HCT116 (cell line): ENCODE data around the gene LRP11.

Experiments
- EZH2 ChIP-seq: fragments of 200-600 bp; sonication (generic); IDR thresholded peaks from 2 replicates; pipeline ENCODE4 v1.6.1; 2017; ENCODE audit warnings: antibody characterized with exemption, mixed run types
- POLR2A ChIP-seq: IDR thresholded peaks from 2 replicates; pipeline ENCODE4 v1.7.0; 2011; ENCODE audit warnings: borderline replicate concordance; ENCODE audit not compliant: insufficient read depth, insufficient read length; ENCODE audit errors: extremely low read depth
- TF ChIP-seq, protein P1 (sequence below), 3 experiments: fragments of 200-600 bp in 1 of 3; sonication (generic) in 1 of 3; IDR thresholded peaks in 2 of 3; conservative IDR thresholded peaks in 1 of 3; 2 replicates each; pipeline ENCODE4 v1.5.1; 2012 to 2017; ENCODE audit warnings: low read depth in 2 of 3, low read length in 2 of 3, antibody characterized with exemption in 1 of 3, borderline replicate concordance in 1 of 3, control low read depth in 1 of 3, mild to moderate bottlenecking in 1 of 3, mixed read lengths in 1 of 3, mixed run types in 1 of 3, moderate library complexity in 1 of 3; ENCODE audit not compliant: insufficient read depth in 1 of 3

GRCh38 chr6:149782337-149782736 is 81.8 kb downstream of the LRP11 start:
- TF ChIP-seq POLR2A = no peak
- TF ChIP-seq EZH2 = no peak
- TF ChIP-seq, protein P1, sequence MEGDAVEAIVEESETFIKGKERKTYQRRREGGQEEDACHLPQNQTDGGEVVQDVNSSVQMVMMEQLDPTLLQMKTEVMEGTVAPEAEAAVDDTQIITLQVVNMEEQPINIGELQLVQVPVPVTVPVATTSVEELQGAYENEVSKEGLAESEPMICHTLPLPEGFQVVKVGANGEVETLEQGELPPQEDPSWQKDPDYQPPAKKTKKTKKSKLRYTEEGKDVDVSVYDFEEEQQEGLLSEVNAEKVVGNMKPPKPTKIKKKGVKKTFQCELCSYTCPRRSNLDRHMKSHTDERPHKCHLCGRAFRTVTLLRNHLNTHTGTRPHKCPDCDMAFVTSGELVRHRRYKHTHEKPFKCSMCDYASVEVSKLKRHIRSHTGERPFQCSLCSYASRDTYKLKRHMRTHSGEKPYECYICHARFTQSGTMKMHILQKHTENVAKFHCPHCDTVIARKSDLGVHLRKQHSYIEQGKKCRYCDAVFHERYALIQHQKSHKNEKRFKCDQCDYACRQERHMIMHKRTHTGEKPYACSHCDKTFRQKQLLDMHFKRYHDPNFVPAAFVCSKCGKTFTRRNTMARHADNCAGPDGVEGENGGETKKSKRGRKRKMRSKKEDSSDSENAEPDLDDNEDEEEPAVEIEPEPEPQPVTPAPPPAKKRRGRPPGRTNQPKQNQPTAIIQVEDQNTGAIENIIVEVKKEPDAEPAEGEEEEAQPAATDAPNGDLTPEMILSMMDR (IDR thresholded peaks at IDR 0.05 in 2 of 3, conservative IDR thresholded peaks at IDR 0.05 in 1 of 3; ENCODE audit: borderline replicate concordance in 1 of 3, insufficient read depth in 1 of 3, low read depth in 2 of 3, low read length in 2 of 3) = no peak
